Smooth muscle cell (in vitro differentiated cells): ENCODE measurements around the gene GPC5. TPM values are rescaled to one million over a fixed set of nuclear protein-coding genes. Genes with fewer than 3 reads are reported as not detected.

Experiments
- DNase-seq: peaks from one replicate; lab custom pipeline; 2025; ENCODE audit not compliant: unreplicated experiment; lab: John Stamatoyannopoulos, UW
- H2AFZ ChIP-seq: fragments of 200-600 bp; sonication (generic); 2 replicates; pipeline ENCODE4 v1.6.0; 2016; ENCODE audit warnings: antibody characterized with exemption, low read depth, mild to moderate bottlenecking
- H3F3A ChIP-seq: fragments of 200-600 bp; sonication (generic); 2 replicates; pipeline ENCODE4 v1.6.0; 2017; ENCODE audit warnings: antibody characterized with exemption, low read depth
- H3K27ac ChIP-seq: fragments of 200-600 bp; sonication (generic); 2 replicates; pipeline ENCODE4 v1.5.1; 2016; ENCODE audit warnings: low read depth, mild to moderate bottlenecking
- H3K27me3 ChIP-seq: fragments of 200-600 bp; sonication (generic); 2 replicates; pipeline ENCODE4 v1.6.1; 2016; ENCODE audit warnings: low read depth, mild to moderate bottlenecking
- H3K36me3 ChIP-seq: fragments of 200-600 bp; sonication (generic); 2 replicates; pipeline ENCODE4 v1.5.1; 2016; ENCODE audit warnings: low read depth
- H3K4me1 ChIP-seq: fragments of 200-600 bp; sonication (generic); 2 replicates; pipeline ENCODE4 v1.5.1; 2016; ENCODE audit warnings: low read depth
- H3K4me2 ChIP-seq: fragments of 200-600 bp; sonication (generic); 2 replicates; pipeline ENCODE4 v1.6.0; 2016; ENCODE audit warnings: mild to moderate bottlenecking
- H3K4me3 ChIP-seq: fragments of 200-600 bp; sonication (generic); 2 replicates; pipeline ENCODE4 v1.5.1; 2016; ENCODE audit warnings: mild to moderate bottlenecking
- H3K79me2 ChIP-seq: fragments of 200-600 bp; sonication (generic); 2 replicates; pipeline ENCODE4 v1.6.0; 2016; ENCODE audit warnings: low read depth, mild to moderate bottlenecking
- H3K9ac ChIP-seq: fragments of 200-600 bp; sonication (generic); 2 replicates; pipeline ENCODE4 v1.6.0; 2016; ENCODE audit warnings: low read depth
- H3K9me3 ChIP-seq: fragments of 200-600 bp; sonication (generic); replicated peaks from 2 replicates; pipeline ENCODE4 v1.5.1; 2016; ENCODE audit warnings: low read depth
- H4K20me1 ChIP-seq: fragments of 200-600 bp; sonication (generic); 2 replicates; pipeline ENCODE4 v1.6.0; 2016; ENCODE audit warnings: low read depth
- WGBS: methylation state at CpG from one replicate; pipeline ENCODE4 v1.1.7; 2016; ENCODE audit warnings: low lambda C conversion rate; 5-methylcytosine and 5-hydroxymethylcytosine counted together
- polyA plus RNA-seq: library from polyadenylated mRNA; unstranded; fragments of >200 nt; fragmentation: Nextera tagmentation; extraction: Ambion mirVana; gene quantifications from 2 replicates; pipeline ENCODE4 v1.2.1, GENCODE V29; 2016
- total RNA-seq: library from RNA; depleted of rRNA; stranded (reverse); fragments of >200 nt; gene quantifications from 2 replicates; pipeline ENCODE4 v1.2.3, GENCODE V29; 2014
- TF ChIP-seq, protein P1 (sequence below): fragments of 200-600 bp; sonication (generic); IDR thresholded peaks from 2 replicates; pipeline ENCODE4 v1.5.1; 2017; ENCODE audit warnings: borderline replicate concordance, mild to moderate bottlenecking, antibody characterized with exemption; ENCODE audit not compliant: insufficient read depth, poor library complexity, severe bottlenecking

The GPC5 gene
- total and polyA plus RNA-seq, 2 experiments from 2014 or later: 0.99 to 1.0 TPM

DNA sequence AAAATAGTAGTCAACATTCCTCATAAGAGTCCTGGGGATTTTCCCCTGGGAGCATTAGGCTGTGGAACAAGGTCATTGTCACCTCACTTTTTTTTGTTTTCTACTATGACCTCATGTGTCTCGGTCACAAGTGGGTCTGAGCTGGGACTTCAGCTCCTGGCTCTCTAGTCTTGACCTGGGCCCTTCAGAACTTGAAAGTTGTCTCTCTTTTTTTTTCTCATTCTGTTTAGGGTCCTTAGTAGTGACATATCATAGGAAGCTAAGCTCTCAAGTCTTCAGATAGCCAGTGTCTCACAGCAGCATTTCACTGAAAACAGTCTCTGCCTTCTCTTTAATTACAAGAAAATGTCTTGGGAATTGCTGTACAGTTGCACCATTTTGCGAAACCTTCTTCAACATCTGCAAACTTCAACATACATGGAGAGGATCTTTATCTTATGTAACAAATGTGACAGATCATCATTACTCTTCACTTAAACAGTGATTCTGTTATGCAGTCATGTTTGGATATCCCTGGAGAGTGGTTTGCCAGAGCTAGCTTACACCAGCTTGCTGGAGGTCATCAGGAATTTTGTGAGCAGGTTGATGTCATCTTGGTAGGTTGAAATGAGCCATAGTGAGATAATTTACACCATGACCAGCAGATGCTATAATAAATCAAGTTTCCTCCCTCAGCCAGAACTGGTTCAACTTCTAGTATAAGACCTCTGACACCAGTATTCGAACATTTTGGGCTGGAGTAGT is 131.5 kb downstream of the GPC5 start:
- H3K79me2 ChIP-seq: no peaks in the 10 kb centered on the region
- no peak overlapping the region for H2AFZ ChIP-seq
- H3K4me1 ChIP-seq: no peaks in the 10 kb centered on the region
- H3K27me3 ChIP-seq: no peaks in the 10 kb centered on the region
- H3K4me2 ChIP-seq: no peak overlapping the region
- H3K4me3 ChIP-seq: no peak overlapping the region
- no peaks in the 10 kb centered on the region for H3K9me3 ChIP-seq
- 94% methylated on average over 3 of the region's 3 CpGs for WGBS
- no peak overlapping the region for H3K27ac ChIP-seq
- TF ChIP-seq, protein P1, sequence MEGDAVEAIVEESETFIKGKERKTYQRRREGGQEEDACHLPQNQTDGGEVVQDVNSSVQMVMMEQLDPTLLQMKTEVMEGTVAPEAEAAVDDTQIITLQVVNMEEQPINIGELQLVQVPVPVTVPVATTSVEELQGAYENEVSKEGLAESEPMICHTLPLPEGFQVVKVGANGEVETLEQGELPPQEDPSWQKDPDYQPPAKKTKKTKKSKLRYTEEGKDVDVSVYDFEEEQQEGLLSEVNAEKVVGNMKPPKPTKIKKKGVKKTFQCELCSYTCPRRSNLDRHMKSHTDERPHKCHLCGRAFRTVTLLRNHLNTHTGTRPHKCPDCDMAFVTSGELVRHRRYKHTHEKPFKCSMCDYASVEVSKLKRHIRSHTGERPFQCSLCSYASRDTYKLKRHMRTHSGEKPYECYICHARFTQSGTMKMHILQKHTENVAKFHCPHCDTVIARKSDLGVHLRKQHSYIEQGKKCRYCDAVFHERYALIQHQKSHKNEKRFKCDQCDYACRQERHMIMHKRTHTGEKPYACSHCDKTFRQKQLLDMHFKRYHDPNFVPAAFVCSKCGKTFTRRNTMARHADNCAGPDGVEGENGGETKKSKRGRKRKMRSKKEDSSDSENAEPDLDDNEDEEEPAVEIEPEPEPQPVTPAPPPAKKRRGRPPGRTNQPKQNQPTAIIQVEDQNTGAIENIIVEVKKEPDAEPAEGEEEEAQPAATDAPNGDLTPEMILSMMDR: no peak
- no peaks in the 10 kb centered on the region for H4K20me1 ChIP-seq
- no peaks in the 10 kb centered on the region for H3F3A ChIP-seq
- H3K9ac ChIP-seq: no peak overlapping the region
- no peaks in the 10 kb centered on the region for H3K36me3 ChIP-seq
- DNase-seq: no peak

DNA sequence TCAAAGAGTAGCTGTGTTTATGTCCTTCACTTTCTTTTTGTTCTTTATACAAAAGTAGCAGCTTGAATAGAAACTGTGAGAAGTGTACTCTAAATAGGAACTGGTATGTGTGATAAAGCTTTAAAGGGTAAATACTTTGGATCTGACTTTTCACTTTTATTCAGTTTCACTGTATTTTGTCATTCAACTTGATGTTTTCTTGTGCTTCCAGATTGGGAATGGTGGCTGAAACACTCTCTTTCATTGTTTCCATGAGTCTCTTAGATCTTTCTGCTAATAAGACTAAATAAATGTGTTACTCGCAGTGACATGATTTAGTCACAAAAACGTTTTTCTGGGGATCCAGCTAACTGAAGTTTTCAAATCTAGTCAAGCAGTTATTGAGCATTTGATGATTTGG is 133.2 kb downstream of the GPC5 start:
- no peak overlapping the region for H2AFZ ChIP-seq
- no peak overlapping the region for H3K9ac ChIP-seq
- H3K4me1 ChIP-seq: no peaks in the 10 kb centered on the region
- DNase-seq: no peak
- H4K20me1 ChIP-seq: no peaks in the 10 kb centered on the region
- no peak overlapping the region for H3K27ac ChIP-seq
- H3K9me3 ChIP-seq: no peaks in the 10 kb centered on the region
- no peaks in the 10 kb centered on the region for H3F3A ChIP-seq
- H3K79me2 ChIP-seq: no peaks in the 10 kb centered on the region
- 50% methylated on average over 2 of the region's 2 CpGs for WGBS
- no peaks in the 10 kb centered on the region for H3K27me3 ChIP-seq
- TF ChIP-seq, protein P1: no peak
- no peak overlapping the region for H3K4me2 ChIP-seq
- no peak overlapping the region for H3K4me3 ChIP-seq
- H3K36me3 ChIP-seq: no peaks in the 10 kb centered on the region

DNA sequence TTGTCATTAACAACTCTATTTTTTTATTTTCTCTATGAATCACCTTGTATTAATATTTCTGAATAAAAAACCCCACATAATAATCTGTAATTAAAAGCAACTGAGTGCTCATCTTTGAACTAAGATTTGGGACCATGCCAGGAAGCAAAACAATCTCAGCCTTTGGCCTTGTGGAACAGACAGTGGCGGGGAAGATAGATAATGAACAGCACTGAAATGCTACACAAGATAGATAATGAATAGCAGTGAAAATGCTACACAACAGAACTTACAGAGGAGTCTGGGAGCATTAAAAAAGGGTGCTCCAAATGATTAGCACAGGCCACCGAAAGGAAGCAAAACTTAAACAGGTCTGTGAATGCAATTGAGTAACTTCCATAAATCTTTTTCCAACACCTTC is 134.9 kb downstream of the GPC5 start:
- Histone ChIP-seq H3K27ac (no peak overlapping the region), H3K4me3 (no peak overlapping the region), H2AFZ (no peak overlapping the region), H3K9ac (no peak overlapping the region), H3F3A (no peaks in the 10 kb centered on the region), H3K9me3 (no peaks in the 10 kb centered on the region), H3K36me3 (no peaks in the 10 kb centered on the region), H3K79me2 (no peaks in the 10 kb centered on the region), H4K20me1 (no peaks in the 10 kb centered on the region), H3K4me2 (no peak overlapping the region), H3K27me3 (no peaks in the 10 kb centered on the region), H3K4me1 (no peaks in the 10 kb centered on the region)
- no peak for DNase-seq
- WGBS: 40% methylated on average over 2 of the region's 2 CpGs
- TF ChIP-seq, protein P1: no peak

DNA sequence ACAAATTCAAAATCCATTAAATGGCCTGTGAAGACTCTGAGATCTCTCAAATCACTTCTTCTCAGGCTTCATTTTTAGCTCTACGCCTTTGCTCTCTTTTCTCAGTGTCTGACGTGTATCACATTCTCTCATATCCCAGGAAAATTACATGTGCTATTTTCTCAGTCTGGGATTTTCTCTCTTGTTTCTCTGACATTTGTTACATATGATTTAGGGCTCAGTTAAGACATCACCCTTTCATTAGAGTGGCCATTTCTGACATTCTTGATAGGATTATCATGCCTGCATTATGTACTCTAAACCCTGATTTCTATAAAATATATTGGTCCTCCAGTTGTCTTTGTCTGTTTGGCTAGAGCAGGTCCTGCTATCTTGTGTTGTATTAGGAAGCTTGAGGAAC is 136.6 kb downstream of the GPC5 start:
- 95% methylated on average over 2 of the region's 2 CpGs for WGBS
- TF ChIP-seq, protein P1: no peak
- Histone ChIP-seq H3K9me3 (no peaks in the 10 kb centered on the region), H3K4me2 (no peak overlapping the region), H3K27ac (no peak overlapping the region), H2AFZ (no peak overlapping the region), H3F3A (no peaks in the 10 kb centered on the region), H3K9ac (no peak overlapping the region), H4K20me1 (no peaks in the 10 kb centered on the region), H3K4me1 (peaks cover 6% of the 10 kb centered on the region), H3K36me3 (no peaks in the 10 kb centered on the region), H3K27me3 (no peaks in the 10 kb centered on the region), H3K4me3 (no peak overlapping the region), H3K79me2 (no peaks in the 10 kb centered on the region)
- DNase-seq: no peak
